Stimulated activated CD4-positive, alpha-beta T cell treated with anti-CD3 and anti-CD28 coated beads, Interleukin-4, amount 100 ng/mL, for 4 hours (primary cell): ENCODE results near the gene PSMD5.

ENCODE experiments used
- DNase-seq, 2 experiments: peaks; one replicate each; pipeline ENCODE4 v3.0.0-alpha.2; 2020

PSMD5 gene

DNA sequence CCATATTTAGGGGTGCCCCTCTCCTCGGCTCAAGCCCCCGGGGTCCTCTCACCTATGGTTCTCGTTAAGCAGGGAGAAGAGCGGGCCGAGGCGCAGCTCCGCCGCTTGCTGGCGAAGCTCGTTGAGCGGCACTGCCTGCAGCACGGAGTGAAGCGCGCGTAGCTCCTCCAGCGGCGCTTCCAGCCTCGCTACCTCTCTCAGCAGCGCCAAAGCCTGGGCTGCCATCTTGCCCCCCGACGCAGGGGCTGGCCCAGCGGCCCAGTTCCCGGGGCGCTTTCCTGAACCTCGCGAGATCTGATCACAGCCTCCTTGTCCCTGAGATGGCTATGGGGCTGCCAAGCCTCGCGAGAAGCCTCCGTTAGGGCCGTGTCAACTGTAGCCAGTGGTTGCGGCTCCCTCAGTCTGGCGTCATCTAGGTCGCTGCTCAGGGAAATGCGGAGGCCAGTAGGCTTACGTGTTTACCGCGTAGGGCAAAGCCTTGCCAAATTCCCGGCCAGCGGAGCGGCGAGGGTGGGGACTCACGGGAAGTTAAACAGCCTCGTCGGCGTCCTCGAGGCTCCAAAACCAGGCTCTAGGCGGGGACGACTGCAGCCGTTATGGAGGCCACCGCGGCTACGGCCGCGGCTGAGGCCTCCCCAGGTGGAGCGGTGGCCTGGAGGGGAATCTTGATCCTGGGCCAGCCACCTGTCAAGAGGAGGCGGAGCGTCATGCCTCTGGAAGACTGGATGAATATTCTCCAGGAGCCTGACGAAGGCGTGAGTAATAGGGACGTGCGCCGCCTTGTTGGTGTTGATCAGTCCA is at the start of gene PSMD5:
Gene PSMD5 (minus strand): TSS at position 238 of the 801 bp plus-strand sequence. CDS start 13 bp downstream, at position 225.
- DNase-seq = peak; percentile 89 to 97

- DNase-seq = peak in 1 of 2 experiments; percentile 7
These were observed 49.4 kb upstream of the PSMD5 start for GRCh38 chr9:120891884-120892747.

DNA sequence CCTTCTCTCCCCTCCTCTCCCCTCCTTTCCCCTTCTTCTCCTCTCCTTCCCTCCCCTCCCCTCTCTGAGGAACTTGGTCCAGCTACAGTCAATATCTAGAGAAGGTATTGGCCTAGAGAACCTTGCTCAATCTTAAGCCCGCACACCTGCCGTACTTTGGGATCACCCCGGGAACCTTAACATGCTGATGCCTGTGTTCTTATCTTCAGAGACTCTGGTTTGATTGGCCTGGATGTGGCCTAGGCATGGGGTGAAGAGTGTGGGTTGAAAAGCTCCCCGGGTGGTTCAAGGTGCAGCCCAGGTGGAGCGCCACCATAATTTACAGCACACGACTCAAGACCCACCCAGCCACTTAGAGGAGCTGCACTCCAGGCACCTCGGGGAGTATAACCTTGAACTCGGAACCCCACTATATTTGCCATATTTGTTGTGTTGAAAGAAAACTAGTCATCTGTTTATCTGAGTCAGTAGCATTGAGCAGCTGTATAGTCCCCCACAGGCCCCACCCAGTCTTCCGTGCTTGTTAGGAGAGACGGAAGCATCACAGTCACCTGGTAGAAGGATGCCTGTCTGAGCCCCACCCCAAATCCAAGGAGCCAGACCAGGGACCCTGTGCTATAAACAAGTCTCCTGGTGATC is 48.6 kb upstream of the PSMD5 start:
- peak in 1 of 2 experiments; percentile 72 for DNase-seq

DNA sequence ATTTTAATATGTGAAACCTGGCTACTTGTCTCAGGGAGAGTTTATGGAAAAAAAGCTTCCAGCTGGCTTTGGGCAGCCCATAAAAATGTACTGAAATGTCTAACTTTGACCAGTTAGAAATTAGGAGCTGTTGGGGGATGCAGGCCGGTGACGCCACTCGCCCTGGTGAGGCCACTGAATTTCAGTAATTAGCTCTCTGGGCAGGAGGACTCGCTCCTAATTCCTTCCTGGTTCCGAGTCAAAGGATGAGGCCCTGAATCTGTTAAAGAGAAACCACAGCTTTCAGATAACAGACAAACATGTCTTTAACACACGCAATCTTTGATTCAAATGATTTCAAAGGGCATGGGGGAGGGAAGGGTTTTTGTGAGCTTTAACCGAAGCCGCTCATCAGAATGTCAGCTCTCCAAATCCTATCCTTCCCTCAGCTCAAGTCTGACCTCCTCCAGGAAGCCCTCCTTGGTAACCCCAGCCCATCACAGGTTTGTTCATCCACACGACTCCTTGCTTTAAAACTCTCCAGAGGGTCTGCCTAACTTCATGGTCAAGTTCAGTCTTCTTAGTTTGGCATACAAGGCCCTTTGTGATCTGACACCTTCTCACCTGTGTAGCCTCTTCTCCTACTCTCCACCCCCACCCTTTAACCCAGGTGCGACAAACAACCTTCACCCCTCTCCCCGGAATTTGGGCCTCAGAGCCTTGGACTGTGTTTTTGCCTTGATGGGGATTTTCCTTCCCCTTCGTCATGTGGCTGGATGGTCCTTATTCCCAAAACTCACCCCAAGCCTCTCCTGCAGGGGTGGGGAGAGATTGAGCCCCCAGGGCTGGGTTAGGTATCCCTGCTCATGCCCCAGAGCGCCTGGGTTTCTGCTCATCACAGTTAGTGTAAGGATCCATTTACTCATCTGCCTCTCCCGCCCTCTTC is 47.9 kb upstream of the PSMD5 start:
- peak in 1 of 2 experiments; percentile 10 for DNase-seq

DNA sequence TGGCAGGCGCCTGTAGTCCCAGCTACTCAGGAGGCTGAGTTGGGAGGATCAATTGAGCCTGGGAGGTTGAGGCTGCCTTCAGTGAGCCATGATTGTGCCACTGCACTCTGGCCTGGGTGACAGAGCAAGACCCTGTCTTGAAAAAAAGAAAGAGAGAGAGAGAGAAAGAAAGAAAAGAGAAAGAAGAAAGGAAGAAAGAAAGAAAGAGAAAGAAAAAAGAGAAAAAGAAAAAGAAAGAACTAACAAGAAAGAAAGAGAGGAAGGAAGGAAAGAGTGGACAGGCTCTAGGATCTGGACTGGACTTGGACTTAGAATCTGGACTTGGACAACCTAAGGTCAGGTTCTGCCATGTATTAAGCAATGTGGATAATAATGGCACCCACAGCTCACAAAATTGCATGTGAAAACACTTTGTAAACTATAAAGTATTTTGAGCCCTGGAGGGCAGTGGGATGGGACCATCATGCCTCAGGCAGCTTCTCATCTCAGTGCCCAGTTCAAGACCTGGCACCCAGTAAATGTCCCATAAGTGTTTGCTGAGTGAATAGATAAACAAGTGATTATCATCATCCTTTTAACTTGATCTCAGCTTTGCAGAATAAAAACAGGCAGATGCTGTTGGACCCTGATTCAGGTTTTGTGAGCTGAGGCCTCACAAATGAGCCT is 47.0 kb upstream of the PSMD5 start:
- no peak for DNase-seq

- DNase-seq = no peak
These were observed 45.9 kb upstream of the PSMD5 start for GRCh38 chr9:120888626-120889025.

DNA sequence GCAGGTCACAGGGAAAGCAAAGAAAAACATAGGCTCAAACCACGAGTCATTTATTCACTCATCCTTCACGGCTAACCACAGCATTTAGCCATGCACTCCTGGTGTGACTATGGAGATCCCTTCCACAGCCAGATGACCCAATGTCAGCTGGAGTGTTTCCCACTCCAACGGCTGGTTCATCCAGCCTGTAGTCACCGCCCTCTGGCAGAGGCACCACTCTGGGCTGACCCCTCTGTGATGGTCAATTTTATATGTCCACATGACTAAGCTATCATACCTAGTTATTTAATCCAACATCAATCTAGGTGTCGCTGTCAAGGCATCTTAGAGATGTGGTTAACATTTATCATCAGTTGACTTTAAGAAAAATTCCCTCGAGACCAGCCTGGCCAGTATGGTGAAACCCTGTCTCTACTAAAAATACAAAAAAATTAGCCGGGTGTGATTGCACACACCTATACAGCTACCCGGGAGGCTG is 43.8 kb upstream of the PSMD5 start:
- no peak for DNase-seq

- no peak for DNase-seq
These were observed 43.2 kb upstream of the PSMD5 start for GRCh38 chr9:120885958-120886357.

DNA sequence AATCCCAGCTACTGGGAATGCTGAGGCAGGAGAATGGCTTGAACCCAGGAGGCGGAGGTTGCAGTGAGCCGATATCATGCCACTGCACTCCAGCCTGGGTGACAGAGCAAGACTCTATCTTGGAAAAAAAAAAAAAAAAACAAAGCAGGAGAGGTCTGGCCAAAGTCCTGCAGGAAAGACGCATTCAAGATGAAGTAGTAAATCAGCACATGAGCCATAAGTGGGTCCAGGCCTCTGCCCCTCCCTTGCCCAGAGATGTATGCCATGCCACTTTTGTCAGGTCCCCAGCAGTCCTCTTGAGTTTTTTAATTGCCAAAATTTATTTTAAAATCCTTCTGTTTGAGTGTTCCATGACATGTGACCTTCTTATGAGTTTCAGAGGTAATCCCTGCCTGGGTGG is 42.7 kb upstream of the PSMD5 start:
- no peak for DNase-seq

DNA sequence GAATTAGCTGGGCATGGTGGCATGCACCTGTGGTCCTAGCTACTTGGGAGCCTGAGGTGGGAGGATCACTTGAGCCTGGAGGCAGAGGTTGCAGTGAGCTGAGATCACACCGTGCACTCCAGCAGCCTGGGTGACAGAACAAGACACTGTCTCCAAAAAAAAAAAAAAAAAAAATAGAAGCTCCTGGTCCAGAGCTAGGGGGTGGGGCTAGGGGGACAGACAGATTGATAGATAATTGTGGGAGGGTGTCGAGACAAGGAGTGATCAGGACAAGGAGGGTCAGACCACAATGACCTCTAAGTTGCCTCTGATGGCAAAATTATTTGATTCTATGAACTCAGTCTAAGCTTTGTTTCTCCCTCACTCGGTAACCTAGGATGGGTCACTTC is 40.9 kb upstream of the PSMD5 start:
- no peak for DNase-seq

DNA sequence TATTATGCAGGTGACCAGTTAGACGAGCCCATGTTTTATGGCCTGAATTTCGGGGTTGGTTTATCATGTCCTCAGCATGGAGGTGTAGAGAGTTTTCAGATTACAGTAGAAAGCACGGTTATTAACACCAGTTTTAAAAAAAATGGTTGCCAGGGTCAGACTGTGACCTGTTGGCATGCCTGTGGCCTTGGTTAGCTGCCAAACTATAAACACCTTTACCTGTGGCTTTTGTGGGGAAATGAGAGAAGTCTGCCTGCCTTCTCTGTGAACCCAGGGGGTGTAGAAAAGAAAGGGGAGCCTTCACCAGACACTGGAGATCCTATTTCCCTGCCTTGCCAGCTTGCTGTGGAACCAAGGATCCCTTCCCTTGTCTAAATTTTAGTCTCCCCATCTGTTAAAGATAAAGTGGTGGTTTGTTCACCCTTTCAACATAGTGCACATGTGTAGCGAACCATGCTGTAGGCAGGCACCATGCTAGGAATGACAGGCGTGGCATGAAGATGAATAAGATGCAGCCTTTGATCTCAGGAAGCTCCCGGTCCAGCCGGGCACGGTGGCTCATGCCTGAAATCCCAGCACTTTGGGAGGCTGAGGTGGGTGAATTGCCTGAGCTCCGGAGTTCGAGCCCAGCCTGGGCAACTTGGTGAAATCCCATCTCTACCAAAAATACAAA is 40.3 kb upstream of the PSMD5 start:
- DNase-seq = no peak

DNA sequence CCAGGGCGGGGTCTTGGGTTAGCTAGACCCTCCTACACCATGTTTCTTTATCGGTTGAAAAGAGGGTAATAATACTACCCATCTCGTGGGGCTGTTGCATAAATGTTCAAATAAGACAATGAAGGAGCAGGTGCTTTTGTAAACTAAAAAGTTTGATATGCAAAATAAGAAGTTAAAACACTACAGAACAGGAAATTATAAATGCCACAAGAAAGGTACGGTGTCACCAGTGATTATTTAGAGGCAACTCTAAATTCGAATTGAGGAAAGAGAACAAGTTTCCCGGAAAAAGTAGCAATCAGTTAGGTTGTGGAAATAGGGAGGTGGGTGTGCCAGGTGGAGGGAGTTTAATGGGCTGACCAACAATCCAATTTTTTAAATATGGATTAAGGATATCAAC is 36.7 kb upstream of the PSMD5 start:
- no peak for DNase-seq

GRCh38 chr9:120878188-120879130 is 35.7 kb upstream of the PSMD5 start:
- no peak for DNase-seq

- DNase-seq = peak in 1 of 2 experiments; percentile 64
These were observed 34.7 kb upstream of the PSMD5 start for GRCh38 chr9:120877276-120878034.

GRCh38 chr9:120876842-120877240 is 34.1 kb upstream of the PSMD5 start, which contains the start of gene PHF19:
Gene PHF19 (minus strand): TSS chr9:120877188. CDS start chr9:120874741, 2,447 bp downstream.
- DNase-seq = no peak

DNA sequence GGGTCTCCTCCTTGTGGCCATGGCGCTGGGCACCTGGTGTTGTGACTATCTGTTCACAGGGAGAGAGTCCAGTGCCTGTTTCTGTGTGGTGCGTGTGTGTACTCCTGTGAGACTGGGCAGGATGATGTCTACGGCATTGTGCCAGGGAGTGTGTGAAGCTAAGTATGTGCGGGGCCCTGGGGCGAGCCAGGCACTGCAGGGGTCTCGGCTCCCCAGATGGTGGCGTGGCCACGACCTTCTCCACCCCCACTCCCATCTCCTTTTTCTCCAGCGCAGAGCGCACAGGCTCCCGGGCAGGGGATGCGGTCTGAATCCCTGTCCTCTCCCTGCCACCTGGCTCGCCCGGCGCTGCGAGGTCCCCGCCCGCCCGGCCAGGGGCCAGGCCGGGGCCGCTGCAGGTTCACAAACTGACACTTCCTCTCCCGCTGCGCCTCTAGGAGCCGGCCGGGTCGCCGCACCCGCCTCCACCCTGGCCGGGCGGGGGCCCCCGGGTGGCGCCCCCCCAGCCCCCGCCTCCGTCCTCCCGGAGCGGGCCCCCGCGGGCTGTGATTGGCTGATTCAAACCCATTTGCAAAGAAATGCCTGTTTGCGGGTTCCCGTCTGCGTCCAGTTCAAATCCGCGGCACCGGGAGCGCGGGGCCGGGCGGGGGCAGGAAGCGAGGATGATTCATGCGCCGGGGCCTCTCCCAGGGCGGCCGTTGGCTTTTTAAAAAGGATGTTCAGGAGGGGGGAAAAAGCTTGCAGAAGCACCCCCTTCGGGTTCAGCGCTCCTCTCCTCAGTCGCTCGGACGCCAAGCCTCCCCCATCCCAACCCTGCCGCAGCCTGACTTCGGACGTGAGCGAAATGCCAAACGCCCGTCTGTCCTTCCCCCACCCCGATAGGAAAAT is 33.5 kb upstream of the PSMD5 start:
- DNase-seq = peak; percentile 76 to 78

GRCh38 chr9:120875643-120875953 is 32.9 kb upstream of the PSMD5 start:
- no peak for DNase-seq

DNA sequence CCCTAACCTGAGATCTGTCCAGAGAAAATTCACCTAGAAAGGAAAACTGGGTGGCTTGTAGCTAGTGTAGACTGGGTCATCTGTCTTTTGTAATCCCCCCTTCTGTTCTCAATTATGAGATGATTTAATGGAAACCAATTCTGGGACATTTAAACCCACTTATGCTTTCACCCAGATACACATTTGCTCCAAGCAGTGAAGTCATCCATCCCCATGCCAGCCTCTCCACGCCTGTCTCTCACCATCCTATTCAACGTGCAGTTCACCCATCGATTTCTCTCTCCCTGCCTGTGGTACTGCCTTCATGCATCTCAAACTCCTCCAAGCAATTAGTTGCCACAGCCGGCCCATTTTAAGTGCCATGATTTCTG is 32.5 kb upstream of the PSMD5 start:
- no peak for DNase-seq
